SHP77 (cell line): Measurements from ENCODE around the gene GRK6.

Source experiments
- DNase-seq, 2 experiments: peaks; one replicate each; lab custom pipeline; 2025; lab: John Stamatoyannopoulos, UW

GRK6 gene

GRCh38 chr5:177427211-177427822 is 841 bp downstream of the GRK6 start:
- no peak for DNase-seq

GRCh38 chr5:177427919-177428573 is 1.6 kb downstream of the GRK6 start:
- no peak for DNase-seq

DNA sequence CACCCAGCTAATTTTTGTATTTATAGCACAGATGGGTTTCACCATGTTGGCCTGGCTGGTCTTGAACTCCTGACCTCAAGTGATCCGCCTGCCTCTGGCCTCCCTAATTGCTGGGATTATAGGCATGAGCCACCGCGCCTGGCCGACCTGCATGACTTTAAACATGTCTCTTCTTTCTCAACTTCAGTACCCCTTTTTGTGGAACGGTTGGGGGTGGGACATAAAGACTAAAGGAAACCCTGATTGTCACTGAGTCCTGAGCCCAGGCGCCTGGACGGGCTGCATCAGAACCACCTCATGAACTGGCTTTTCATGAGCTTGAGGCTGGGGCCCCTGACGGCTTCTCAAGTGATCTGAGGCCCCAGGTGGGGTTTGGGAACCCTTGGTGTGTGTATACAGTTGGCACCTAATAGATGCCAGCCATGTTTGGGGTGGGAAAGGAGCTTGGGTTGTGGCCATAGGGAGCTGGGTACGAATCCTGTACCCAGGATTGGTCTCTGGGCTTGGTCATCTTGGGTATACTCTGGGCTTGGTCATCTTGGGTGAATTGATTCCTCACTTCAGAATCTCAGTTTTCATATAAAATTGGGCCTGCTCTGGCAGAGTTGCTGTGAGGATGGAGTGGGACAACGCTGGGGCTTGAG is 2.2 kb downstream of the GRK6 start:
- DNase-seq: no peak

DNA sequence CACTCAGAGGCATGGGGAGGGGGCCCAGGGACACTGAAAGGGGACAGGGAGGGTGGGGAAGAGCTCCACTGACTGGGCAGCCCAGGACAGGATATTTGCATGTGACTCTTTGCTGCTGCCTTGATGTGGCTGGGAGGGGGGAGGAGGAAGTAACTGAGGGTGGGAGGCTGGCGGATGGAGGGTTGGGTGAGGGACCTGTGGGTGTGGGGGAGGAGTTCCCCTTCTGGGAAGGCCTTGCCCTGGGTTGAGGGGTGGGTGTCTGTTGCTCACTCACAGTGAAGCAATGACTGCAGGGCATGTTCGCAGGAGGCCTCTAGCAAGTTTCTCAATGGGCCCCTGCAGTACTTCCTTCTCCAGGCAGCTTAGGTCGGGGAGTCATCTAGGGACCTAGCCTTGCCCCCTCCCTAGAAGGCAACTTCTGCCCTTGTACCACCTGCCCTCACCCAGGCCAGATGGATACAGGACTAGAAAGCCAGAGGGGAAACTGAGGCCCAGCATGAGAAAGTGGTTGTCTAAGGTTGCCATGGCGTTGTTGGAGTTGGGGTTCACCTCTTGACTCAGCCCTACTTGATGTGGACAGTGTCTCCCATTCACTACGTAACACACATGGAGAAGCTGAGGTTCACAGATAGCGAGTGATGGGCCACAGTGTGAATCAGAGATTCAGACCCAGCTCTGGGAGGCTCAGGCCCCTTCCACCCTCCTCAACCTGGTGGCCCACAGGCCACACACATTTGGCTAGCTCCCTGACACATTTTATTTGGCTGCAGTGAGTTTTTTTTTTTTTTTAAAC is 3.0 kb downstream of the GRK6 start:
- DNase-seq: no peak

DNA sequence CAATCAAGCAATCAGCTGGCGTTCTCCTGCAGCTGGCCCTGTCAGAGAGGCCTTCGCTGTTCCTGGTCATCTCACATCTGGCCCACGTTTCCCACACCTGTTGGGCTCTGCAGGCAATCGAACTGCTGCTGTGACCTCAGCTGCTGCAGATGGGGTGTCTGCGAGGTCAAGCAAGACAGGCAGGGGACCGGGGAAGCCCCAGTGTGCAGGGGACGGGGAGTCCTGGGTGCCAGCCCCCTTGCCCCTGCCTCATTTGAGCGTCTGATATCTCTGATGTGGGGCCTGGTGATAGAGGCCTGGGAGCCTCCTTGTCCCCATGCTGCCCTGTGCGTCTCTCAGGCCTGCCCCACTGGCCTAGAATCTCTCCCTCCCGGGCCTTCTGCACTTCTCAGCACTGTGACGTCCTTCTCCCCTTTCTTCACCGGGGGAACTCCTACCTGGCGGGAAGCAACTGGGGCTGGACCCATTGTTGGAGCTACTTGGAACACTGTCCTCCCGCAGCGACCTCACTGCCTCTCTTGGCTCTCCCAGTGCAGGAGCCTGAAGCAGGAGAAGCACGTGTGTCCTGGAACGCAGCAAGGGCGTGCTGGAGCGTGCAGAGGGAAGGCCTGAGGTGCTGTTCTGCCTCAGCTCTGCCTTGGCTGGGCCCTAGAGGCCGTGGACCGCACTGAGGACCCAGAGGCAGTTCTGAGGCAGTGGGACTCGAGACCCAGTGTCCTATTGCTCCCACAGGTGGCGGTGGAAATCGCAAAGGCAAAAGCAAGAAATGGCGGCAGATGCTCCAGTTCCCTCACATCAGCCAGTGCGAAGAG is 3.9 kb downstream of the GRK6 start:
- DNase-seq: no peak

DNA sequence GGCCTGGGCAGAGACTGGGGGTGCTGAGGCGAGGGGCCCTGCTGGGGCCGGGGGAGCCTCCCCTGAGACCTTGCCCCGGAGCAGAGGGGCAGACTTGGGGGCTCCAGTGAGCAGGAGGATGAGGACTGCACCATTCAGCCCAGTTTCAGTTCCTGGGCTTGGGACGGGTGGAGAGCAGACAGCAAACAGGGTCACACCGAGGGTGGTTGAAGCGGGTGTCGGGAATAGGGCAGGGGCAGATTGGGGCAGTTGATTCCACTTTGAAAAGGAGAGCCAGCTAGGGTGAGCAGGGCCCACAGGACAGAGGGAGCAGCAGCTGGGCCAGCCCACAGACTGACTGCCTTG is 4.5 kb downstream of the GRK6 start:
- DNase-seq: no peak

DNA sequence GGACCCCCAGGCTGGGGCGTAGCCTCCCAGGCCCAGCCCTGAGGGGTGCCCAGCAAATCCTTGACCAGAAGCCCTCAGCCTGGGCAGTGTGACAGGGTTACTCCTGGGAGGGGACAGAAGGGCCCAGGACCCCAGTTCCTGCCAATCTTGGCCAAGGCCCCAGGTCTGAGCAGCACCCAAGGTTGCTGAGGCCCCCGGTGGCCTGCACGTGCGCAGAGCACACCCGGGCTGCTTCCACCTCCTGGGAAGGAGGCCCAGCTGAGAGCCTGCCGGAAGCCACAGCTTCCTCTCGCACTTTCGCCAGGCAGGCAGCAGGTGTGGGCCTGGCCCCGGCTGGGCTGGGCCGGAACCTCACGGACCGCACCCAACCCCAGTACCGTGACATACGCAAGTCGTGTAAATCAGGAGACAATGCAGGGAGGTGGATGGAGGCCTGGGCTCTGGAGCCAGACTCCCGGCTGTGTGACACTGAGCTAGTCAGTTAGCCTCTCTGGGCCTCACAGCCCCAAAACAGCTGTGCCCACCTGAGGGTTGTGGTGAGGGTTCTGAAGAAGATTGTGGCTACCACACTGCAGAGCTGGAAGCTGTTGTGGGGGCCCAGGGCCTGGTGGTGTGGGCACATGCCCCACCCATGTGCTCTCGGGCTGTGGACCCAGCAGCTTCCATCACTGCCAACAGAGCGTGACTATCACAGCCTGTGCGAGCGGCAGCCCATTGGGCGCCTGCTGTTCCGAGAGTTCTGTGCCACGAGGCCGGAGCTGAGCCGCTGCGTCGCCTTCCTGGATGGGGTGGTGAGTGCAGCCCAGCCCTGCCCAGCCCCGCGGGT is 5.1 kb downstream of the GRK6 start:
- no peak for DNase-seq

DNA sequence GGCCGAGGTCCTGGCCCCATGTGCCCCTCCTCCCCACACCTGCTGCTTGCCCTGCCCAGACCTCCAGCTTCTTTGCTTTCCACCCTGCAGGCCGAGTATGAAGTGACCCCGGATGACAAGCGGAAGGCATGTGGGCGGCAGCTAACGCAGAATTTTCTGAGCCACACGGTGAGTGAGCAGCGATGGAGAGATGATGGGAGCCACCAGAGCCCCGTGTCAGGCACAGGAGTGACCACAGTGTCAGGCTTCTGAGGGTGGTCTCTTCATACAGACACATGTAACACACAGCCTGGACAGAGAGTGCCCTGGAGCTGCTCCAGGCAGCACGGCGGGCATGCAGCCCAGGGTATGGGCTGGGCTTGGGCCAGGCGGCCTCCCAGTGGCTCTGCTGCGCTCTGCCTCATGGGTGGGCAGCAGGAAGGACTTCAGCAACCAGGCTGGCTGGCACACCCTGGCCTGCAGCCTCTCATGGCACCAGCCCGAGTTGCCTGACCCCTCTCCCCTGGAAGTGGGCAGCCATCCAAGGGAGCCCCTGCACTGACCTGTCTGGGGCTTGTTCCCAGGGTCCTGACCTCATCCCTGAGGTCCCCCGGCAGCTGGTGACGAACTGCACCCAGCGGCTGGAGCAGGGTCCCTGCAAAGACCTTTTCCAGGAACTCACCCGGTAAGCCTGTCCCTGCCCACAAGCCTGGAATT is 5.8 kb downstream of the GRK6 start:
- no peak for DNase-seq

DNA sequence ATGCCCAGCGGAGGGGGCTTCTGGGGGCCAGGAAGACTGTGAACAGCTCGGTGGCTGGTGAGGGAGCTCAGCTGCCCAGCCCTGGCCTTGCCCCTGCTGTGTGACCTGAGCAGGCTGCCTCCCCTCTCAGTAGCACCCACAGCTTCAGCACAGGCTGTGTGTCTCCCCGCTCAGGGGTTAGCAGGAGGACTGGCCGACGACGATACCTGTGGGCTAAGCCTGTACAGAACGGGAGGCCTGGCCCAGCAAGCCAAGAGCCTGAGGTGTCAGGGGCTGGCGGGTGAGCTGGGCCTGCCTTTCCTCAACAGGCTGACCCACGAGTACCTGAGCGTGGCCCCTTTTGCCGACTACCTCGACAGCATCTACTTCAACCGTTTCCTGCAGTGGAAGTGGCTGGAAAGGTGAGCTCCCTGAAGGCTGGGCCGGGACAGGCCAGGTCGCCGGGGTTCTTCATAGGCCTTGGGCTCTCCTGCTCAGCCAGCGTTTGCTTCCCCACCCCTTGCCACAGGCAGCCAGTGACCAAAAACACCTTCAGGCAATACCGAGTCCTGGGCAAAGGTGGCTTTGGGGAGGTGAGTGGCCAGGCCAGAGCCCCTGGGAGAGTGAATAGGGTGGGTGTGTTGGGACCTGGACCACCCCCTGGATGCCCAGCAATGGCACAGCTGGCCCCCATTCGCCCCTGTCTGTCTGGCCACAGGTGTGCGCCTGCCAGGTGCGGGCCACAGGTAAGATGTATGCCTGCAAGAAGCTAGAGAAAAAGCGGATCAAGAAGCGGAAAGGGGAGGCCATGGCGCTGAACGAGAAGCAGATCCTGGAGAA is 6.6 kb downstream of the GRK6 start:
- DNase-seq: no peak

DNA sequence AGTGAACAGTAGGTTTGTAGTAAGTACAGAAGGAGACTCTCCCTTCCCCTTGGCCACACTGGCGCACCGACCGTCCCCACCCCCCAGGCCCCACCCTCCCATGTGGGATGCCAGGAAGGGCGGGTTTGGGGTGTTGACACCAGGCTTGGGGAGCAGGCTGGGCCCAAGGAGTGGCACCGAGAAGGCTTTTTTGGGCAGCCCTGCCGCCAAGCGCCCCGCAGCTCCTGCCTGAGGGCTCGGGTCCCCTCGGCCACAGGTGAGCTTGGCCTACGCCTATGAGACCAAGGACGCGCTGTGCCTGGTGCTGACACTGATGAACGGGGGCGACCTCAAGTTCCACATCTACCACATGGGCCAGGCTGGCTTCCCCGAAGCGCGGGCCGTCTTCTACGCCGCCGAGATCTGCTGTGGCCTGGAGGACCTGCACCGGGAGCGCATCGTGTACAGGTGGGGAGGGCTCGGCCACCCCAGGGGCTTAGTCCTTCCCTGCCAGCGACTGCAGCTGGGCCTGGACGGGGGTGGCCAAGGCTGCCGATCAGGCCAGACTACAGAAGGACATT is 7.3 kb downstream of the GRK6 start:
- no peak for DNase-seq

DNA sequence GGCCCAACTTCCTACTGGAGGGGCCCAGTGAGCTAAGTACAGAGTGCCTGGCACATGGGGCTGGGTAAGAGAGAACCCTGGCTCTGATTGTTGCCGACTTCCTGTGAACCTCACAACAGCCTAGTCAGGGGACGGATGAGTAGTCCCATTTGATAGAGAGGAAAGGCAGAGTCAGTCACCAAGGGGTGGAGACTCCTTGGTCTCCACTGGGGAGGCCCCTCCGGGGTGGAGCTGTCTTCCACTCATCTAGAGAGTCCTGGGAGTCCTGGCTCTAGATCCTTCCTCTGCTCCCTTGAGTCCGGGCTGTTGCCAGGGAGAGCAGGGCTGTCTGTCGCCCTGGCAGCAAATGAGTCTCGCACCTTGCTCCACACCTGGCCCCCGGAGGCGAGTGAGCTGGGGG is 8.0 kb downstream of the GRK6 start:
- DNase-seq: no peak

GRCh38 chr5:177434942-177435738 is 8.7 kb downstream of the GRK6 start:
- DNase-seq: no peak

GRCh38 chr5:177435847-177436536 is 9.5 kb downstream of the GRK6 start:
- no peak for DNase-seq

- DNase-seq: no peak
Observed at GRCh38 chr5:177437623-177438022, 11.1 kb downstream of the GRK6 start.

DNA sequence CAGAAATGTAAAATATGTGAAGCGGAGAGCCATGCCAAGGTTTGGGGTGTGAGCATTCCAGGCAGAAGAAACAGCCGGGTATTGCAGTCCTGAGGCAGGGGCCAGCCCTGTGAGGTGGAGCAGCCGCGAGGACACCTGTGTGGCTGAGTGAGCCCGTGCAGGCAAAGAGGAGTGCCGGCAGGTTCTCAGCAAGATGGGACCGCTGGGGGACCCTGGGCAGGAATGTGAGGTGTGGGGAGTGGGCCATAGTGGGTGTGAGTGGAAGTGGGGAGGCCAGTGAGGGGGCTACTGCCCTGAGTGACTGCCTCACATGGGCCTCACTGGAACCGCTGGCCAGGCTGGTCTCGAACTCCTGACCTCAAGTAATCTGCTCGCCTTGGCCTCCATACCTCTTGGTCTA is 12.0 kb downstream of the GRK6 start:
- no peak for DNase-seq

GRCh38 chr5:177439518-177440053 is 13.1 kb downstream of the GRK6 start:
- no peak for DNase-seq

DNA sequence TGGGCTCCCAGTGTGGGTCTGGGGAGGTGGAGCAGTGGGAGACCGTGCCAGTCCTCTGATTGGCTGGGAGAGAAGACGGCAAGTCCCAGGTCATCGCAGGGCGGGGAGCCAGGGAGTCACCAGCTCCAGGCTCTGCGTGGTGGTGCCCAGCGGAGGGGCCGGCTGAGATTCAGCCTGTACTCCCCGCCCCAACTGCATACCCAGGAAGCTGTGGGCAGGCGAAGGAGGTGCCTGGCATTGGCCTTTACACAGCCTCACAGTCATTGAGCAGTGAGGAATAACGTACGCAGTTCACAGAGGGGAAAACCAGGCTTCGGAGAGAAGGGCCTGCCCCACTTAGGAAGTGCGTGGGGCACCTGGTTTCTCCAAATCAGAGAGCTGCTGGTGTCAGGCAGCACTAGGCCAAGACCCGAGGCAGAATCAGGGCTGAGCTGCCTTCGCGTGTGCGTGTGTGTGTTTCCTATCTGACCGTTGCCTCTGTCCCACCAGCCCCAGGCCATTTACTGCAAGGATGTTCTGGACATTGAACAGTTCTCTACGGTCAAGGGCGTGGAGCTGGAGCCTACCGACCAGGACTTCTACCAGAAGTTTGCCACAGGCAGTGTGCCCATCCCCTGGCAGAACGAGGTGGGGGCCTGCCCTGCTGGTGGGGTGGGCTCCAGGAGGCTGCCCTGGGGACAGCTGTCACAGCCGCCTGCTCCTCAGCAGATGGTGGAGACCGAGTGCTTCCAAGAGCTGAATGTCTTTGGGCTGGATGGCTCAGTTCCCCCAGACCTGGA is 13.9 kb downstream of the GRK6 start:
- DNase-seq: no peak
